Measurements from ENCODE around the gene SPOP. TPM values are rescaled to one million over a fixed set of nuclear protein-coding genes. Genes with fewer than 3 reads are reported as not detected.
A peak's percentile ranks its signal among the peaks of the same experiment; 100 is the strongest.
"Not testable (repeated sequence)": the region's sequence is repeated elsewhere in the genome, so short reads cannot be mapped to it uniquely, and the experiment has no call there.

The SPOP gene
- total RNA-seq (10 to 100 TPM; 74.8 to 75.1 TPM), polyA plus RNA-seq (101 TPM)

- Mint-ChIP-seq H3K36me3 (peaks cover 0 to 28% (median 3%) of the 10 kb centered on the region in 3 donors), H3K9me3 (peaks cover 0 to 5% (median 2%) of the 10 kb centered on the region in 5 donors), H3K27ac (peak within 1 kb of the TSS; percentile 90 to 99 (median 98)), H3K4me3 (peak within 1 kb of the TSS; percentile 90 to 98 (median 92)), H3K4me1 (peaks cover 43 to 50% (median 49%) of the 10 kb centered on the region in 3 donors), H3K27me3 (peaks cover 0 to 10% of the 10 kb centered on the region in 2 donors)
- CTCF ChIA-PET, result interaction anchor here (1.0 to 2.1 kb wide), 4 partner anchors 18 to 108 kb away, joined by 3 to 10 read pairs (median 4); partner anchors contain the start of gene SLC35B1
- peak; percentile 98 to 100 (median 99) for DNase-seq
- no peaks in the 10 kb centered on the region for H3K27me3 ChIP-seq (ENCODE audit: insufficient read depth, low read length, poor library complexity, severe bottlenecking)
- H3K4me1 ChIP-seq (ENCODE audit: insufficient read depth, low read length), result peaks cover 37% of the 10 kb centered on the region
- POLR2A ChIA-PET, result interaction anchor here (0.8 to 1.3 kb wide), 3 partner anchors 9 to 86 kb away, joined by 4 to 8 read pairs (median 6); partner anchors contain the start of gene FAM117A
- H3K36me3 ChIP-seq (ENCODE audit: insufficient read depth, low read length), result no peaks in the 10 kb centered on the region
- H3K9me3 ChIP-seq (ENCODE audit: low read length), result no peaks in the 10 kb centered on the region
- H3K27ac ChIP-seq (ENCODE audit: low read depth, low read length), result peak within 1 kb of the TSS; percentile 96
- H3K4me3 ChIP-seq (ENCODE audit: low read length), result peak within 1 kb of the TSS; percentile 87
Observed at GRCh38 chr17:49677933-49678847, at the start of gene SPOP. Gene SPOP (minus strand): TSS chr17:49678097. CDS start chr17:49622810, 55,287 bp downstream.

- Mint-ChIP-seq H3K4me3 (peak overlapping the region in 2 of 7 donors; percentile 20 to 54), H3K27ac (peak overlapping the region in 6 of 8 donors; percentile 69 to 94 (median 84)), H3K4me1 (peaks cover 65 to 88% (median 66%) of the 10 kb centered on the region in 3 donors), H3K9me3 (no peaks in the 10 kb centered on the region), H3K36me3 (peaks cover 16 to 91% (median 17%) of the 10 kb centered on the region in 3 donors), H3K27me3 (no peaks in the 10 kb centered on the region)
- H3K27me3 ChIP-seq (ENCODE audit: insufficient read depth, low read length, poor library complexity, severe bottlenecking), result no peaks in the 10 kb centered on the region
- POLR2A ChIA-PET, result no interaction called here
- no peak overlapping the region for H3K4me3 ChIP-seq (ENCODE audit: low read length)
- H3K9me3 ChIP-seq (ENCODE audit: low read length), result no peaks in the 10 kb centered on the region
- peaks cover 44% of the 10 kb centered on the region for H3K4me1 ChIP-seq (ENCODE audit: insufficient read depth, low read length)
- H3K36me3 ChIP-seq (ENCODE audit: insufficient read depth, low read length), result peaks cover 49% of the 10 kb centered on the region
- DNase-seq, result no peak
- CTCF ChIA-PET, result interaction anchor here (0.8 to 5.5 kb wide), 4 partner anchors 12 to 73 kb away, joined by 3 to 22 read pairs (median 4); no protein-coding TSS in a partner anchor
- no peak overlapping the region for H3K27ac ChIP-seq (ENCODE audit: low read depth, low read length)
Observed at GRCh38 chr17:49727380-49727779, 49.5 kb upstream of the SPOP start.

GRCh38 chr17:49725452-49726130 is 47.7 kb upstream of the SPOP start:
- H3K27ac Mint-ChIP-seq, result peak overlapping the region; percentile 32 to 93 (median 62)
- no peaks in the 10 kb centered on the region for H3K27me3 Mint-ChIP-seq
- H3K4me1 Mint-ChIP-seq, result peaks cover 54 to 83% (median 60%) of the 10 kb centered on the region in 3 donors
- H3K36me3 Mint-ChIP-seq, result peaks cover 15 to 92% (median 16%) of the 10 kb centered on the region in 3 donors
- Histone ChIP-seq H3K36me3 (ENCODE audit: insufficient read depth, low read length) (peaks cover 59% of the 10 kb centered on the region), H3K27ac (ENCODE audit: low read depth, low read length) (no peak overlapping the region), H3K27me3 (ENCODE audit: insufficient read depth, low read length, poor library complexity, severe bottlenecking) (no peaks in the 10 kb centered on the region), H3K4me3 (ENCODE audit: low read length) (no peak overlapping the region), H3K4me1 (ENCODE audit: insufficient read depth, low read length) (peaks cover 42% of the 10 kb centered on the region), H3K9me3 (ENCODE audit: low read length) (no peaks in the 10 kb centered on the region)
- ChIA-PET CTCF (interaction anchor here (5.5 kb wide), 1 partner anchor 10 kb away, joined by 22 read pairs; no protein-coding TSS in a partner anchor), POLR2A (no interaction called here)
- H3K4me3 Mint-ChIP-seq, result no peak overlapping the region
- no peak for DNase-seq
- H3K9me3 Mint-ChIP-seq, result no peaks in the 10 kb centered on the region

- peak overlapping the region in 1 of 7 donors; percentile 40 for H3K4me3 Mint-ChIP-seq
- POLR2A ChIA-PET, result interaction anchor here (0.6 kb wide), 1 partner anchor 622 kb away, joined by 6 read pairs; the partner anchor contains the start of gene XYLT2
- not testable (repeated sequence) for H3K9me3 ChIP-seq (ENCODE audit: low read length); H3K27me3 Mint-ChIP-seq; DNase-seq; H3K27me3 ChIP-seq (ENCODE audit: insufficient read depth, low read length, poor library complexity, severe bottlenecking); H3K9me3 Mint-ChIP-seq; H3K4me3 ChIP-seq (ENCODE audit: low read length); H3K27ac ChIP-seq (ENCODE audit: low read depth, low read length)
- H3K36me3 ChIP-seq (ENCODE audit: insufficient read depth, low read length), result peaks cover 61% of the 10 kb centered on the region
- CTCF ChIA-PET, result interaction anchor here (0.7 to 5.5 kb wide), 2 partner anchors 9 to 40 kb away, joined by 3 to 22 read pairs; no protein-coding TSS in a partner anchor
- peaks cover 15 to 93% (median 16%) of the 10 kb centered on the region in 3 donors for H3K36me3 Mint-ChIP-seq
- H3K4me1 ChIP-seq (ENCODE audit: insufficient read depth, low read length), result peaks cover 32% of the 10 kb centered on the region
- peak overlapping the region in 7 of 8 donors; percentile 49 to 97 (median 89) for H3K27ac Mint-ChIP-seq
- peaks cover 47 to 76% (median 55%) of the 10 kb centered on the region in 3 donors for H3K4me1 Mint-ChIP-seq
Observed at GRCh38 chr17:49724552-49724951, 46.7 kb upstream of the SPOP start.

GRCh38 chr17:49723423-49723822 is 45.5 kb upstream of the SPOP start:
- no peaks in the 10 kb centered on the region for H3K9me3 Mint-ChIP-seq
- H3K27me3 ChIP-seq (ENCODE audit: insufficient read depth, low read length, poor library complexity, severe bottlenecking), result no peaks in the 10 kb centered on the region
- POLR2A ChIA-PET, result no interaction called here
- no peak overlapping the region for H3K27ac ChIP-seq (ENCODE audit: low read depth, low read length)
- CTCF ChIA-PET, result interaction anchor here (1.1 to 5.5 kb wide), 2 partner anchors 8 to 153 kb away, joined by 3 to 22 read pairs; no protein-coding TSS in a partner anchor
- peak overlapping the region in 1 of 7 donors; percentile 1 for H3K4me3 Mint-ChIP-seq
- no peaks in the 10 kb centered on the region for H3K9me3 ChIP-seq (ENCODE audit: low read length)
- no peak overlapping the region for H3K4me3 ChIP-seq (ENCODE audit: low read length)
- H3K27ac Mint-ChIP-seq, result peak overlapping the region in 6 of 8 donors; percentile 49 to 97 (median 84)
- peaks cover 60% of the 10 kb centered on the region for H3K36me3 ChIP-seq (ENCODE audit: insufficient read depth, low read length)
- peaks cover 22% of the 10 kb centered on the region for H3K4me1 ChIP-seq (ENCODE audit: insufficient read depth, low read length)
- H3K27me3 Mint-ChIP-seq, result no peaks in the 10 kb centered on the region
- H3K36me3 Mint-ChIP-seq, result peaks cover 15 to 94% (median 15%) of the 10 kb centered on the region in 3 donors
- no peak for DNase-seq
- H3K4me1 Mint-ChIP-seq, result peaks cover 37 to 66% (median 46%) of the 10 kb centered on the region in 3 donors

GRCh38 chr17:49722066-49722465 is 44.2 kb upstream of the SPOP start:
- Mint-ChIP-seq H3K36me3 (peaks cover 20 to 94% (median 25%) of the 10 kb centered on the region in 3 donors), H3K27me3 (no peaks in the 10 kb centered on the region), H3K4me1 (peaks cover 39 to 65% (median 45%) of the 10 kb centered on the region in 3 donors), H3K27ac (peak overlapping the region; percentile 35 to 97 (median 81)), H3K9me3 (no peaks in the 10 kb centered on the region), H3K4me3 (peak overlapping the region in 1 of 7 donors; percentile 5)
- Histone ChIP-seq H3K36me3 (ENCODE audit: insufficient read depth, low read length) (peaks cover 68% of the 10 kb centered on the region), H3K27me3 (ENCODE audit: insufficient read depth, low read length, poor library complexity, severe bottlenecking) (no peaks in the 10 kb centered on the region), H3K9me3 (ENCODE audit: low read length) (no peaks in the 10 kb centered on the region), H3K4me3 (ENCODE audit: low read length) (no peak overlapping the region), H3K27ac (ENCODE audit: low read depth, low read length) (no peak overlapping the region), H3K4me1 (ENCODE audit: insufficient read depth, low read length) (peaks cover 22% of the 10 kb centered on the region)
- POLR2A ChIA-PET, result interaction anchor here (0.7 kb wide), 1 partner anchor 17 kb away, joined by 3 read pairs; no protein-coding TSS in a partner anchor
- DNase-seq, result no peak
- CTCF ChIA-PET, result interaction anchor here (0.9 to 1.9 kb wide), 5 partner anchors 13 to 66 kb away, joined by 3 to 5 read pairs (median 4); no protein-coding TSS in a partner anchor

GRCh38 chr17:49717371-49717861 is 39.5 kb upstream of the SPOP start:
- Mint-ChIP-seq H3K9me3 (no peaks in the 10 kb centered on the region), H3K4me3 (peak overlapping the region in 6 of 7 donors; percentile 25 to 72 (median 51)), H3K27ac (peak overlapping the region; percentile 92 to 99 (median 99)), H3K27me3 (no peaks in the 10 kb centered on the region), H3K36me3 (peaks cover 21 to 92% (median 29%) of the 10 kb centered on the region in 3 donors), H3K4me1 (peaks cover 50 to 60% (median 51%) of the 10 kb centered on the region in 3 donors)
- peaks cover 51% of the 10 kb centered on the region for H3K4me1 ChIP-seq (ENCODE audit: insufficient read depth, low read length)
- H3K4me3 ChIP-seq (ENCODE audit: low read length), result no peak overlapping the region
- ChIA-PET CTCF (interaction anchor here (1.4 to 3.2 kb wide), 5 partner anchors 9 to 76 kb away, joined by 3 to 13 read pairs (median 5); partner anchors contain the start of gene SLC35B1), POLR2A (interaction anchor here (0.8 kb wide), 1 partner anchor 71 kb away, joined by 3 read pairs; the partner anchor contains the start of gene KAT7)
- no peak for DNase-seq
- no peaks in the 10 kb centered on the region for H3K9me3 ChIP-seq (ENCODE audit: low read length)
- H3K36me3 ChIP-seq (ENCODE audit: insufficient read depth, low read length), result peaks cover 63% of the 10 kb centered on the region
- no peaks in the 10 kb centered on the region for H3K27me3 ChIP-seq (ENCODE audit: insufficient read depth, low read length, poor library complexity, severe bottlenecking)
- peak overlapping the region; percentile 86 for H3K27ac ChIP-seq (ENCODE audit: low read depth, low read length)
